OCI-LY1 (cell line): ENCODE data around the gene PCDHGB4.

ENCODE experiments used
- H2AFZ ChIP-seq: fragments of 200-600 bp; sonication (generic), shearing (Covaris generic); 2 replicates; pipeline ENCODE4 v1.6.0; 2014; ENCODE audit warnings: antibody characterized with exemption, mild to moderate bottlenecking, low read length
- H3F3A ChIP-seq: fragments of 200-600 bp; sonication (generic), shearing (Covaris generic); 2 replicates; pipeline ENCODE4 v1.6.0; 2014; ENCODE audit warnings: mild to moderate bottlenecking, antibody characterized with exemption, low read length, moderate library complexity; ENCODE audit not compliant: insufficient read depth
- H3K27ac ChIP-seq: fragments of 200-600 bp; sonication (generic); 2 replicates; pipeline ENCODE4 v1.5.1; 2014; ENCODE audit warnings: low read length, mixed run types, mild to moderate bottlenecking, low read depth; ENCODE audit not compliant: poor library complexity, severe bottlenecking
- H3K27me3 ChIP-seq: fragments of 200-600 bp; sonication (generic); 2 replicates; pipeline ENCODE4 v1.6.0; 2014; ENCODE audit warnings: antibody characterized with exemption, mild to moderate bottlenecking, low read length, moderate library complexity; ENCODE audit not compliant: insufficient read depth
- H3K36me3 ChIP-seq: fragments of 200-600 bp; sonication (generic); 2 replicates; pipeline ENCODE4 v1.6.1; 2014; ENCODE audit warnings: mild to moderate bottlenecking, antibody characterized with exemption, low read length, moderate library complexity, mixed read lengths; ENCODE audit not compliant: insufficient read depth
- H3K4me1 ChIP-seq: fragments of 200-600 bp; sonication (generic); 2 replicates; pipeline ENCODE4 v1.5.1; 2014; ENCODE audit warnings: mild to moderate bottlenecking, low read length, moderate library complexity; ENCODE audit not compliant: insufficient read depth, severe bottlenecking
- H3K4me2 ChIP-seq: fragments of 200-600 bp; sonication (generic), shearing (Covaris generic); 2 replicates; pipeline ENCODE4 v1.6.1; 2014; ENCODE audit warnings: low read length
- H3K4me3 ChIP-seq: fragments of 200-600 bp; sonication (generic); 2 replicates; pipeline ENCODE4 v1.5.1; 2014; ENCODE audit warnings: low read length, low read depth, mild to moderate bottlenecking, mixed read lengths; ENCODE audit not compliant: poor library complexity, severe bottlenecking
- H3K79me2 ChIP-seq: fragments of 200-600 bp; shearing (Covaris generic); 2 replicates; pipeline ENCODE4 v1.6.1; 2016; ENCODE audit warnings: mixed run types, low read length, mixed read lengths; ENCODE audit not compliant: insufficient read depth
- H3K9ac ChIP-seq: fragments of 200-600 bp; sonication (generic), shearing (Covaris generic); 2 replicates; pipeline ENCODE4 v1.6.1; 2014; ENCODE audit warnings: mild to moderate bottlenecking, low read length, mixed read lengths
- H3K9me2 ChIP-seq: fragments of 200-600 bp; sonication (generic), shearing (Covaris generic); 2 replicates; pipeline ENCODE4 v1.6.1; 2014; ENCODE audit warnings: low read depth, mild to moderate bottlenecking, low read length, mixed read lengths
- H3K9me3 ChIP-seq: fragments of 200-600 bp; shearing (Covaris generic); 2 replicates; pipeline ENCODE4 v1.6.1; 2014; ENCODE audit warnings: low read length, mixed read lengths
- H4K20me1 ChIP-seq: fragments of 200-600 bp; sonication (generic), shearing (Covaris generic); 2 replicates; pipeline ENCODE4 v1.6.0; 2016; ENCODE audit warnings: mild to moderate bottlenecking, low read length; ENCODE audit not compliant: insufficient read depth
- EZH2 ChIP-seq: fragments of 200-600 bp; sonication (generic), shearing (Covaris generic); IDR thresholded peaks from 2 replicates; pipeline ENCODE4 v1.8.0; 2017; ENCODE audit warnings: borderline replicate concordance, mixed run types, mild to moderate bottlenecking, antibody characterized with exemption, low read length, moderate library complexity, mixed read lengths
- TF ChIP-seq, protein P1 (sequence below): fragments of 200-600 bp; sonication (generic), shearing (Covaris generic); IDR thresholded peaks from 2 replicates; pipeline ENCODE4 v1.5.1; 2017; ENCODE audit warnings: mild to moderate bottlenecking, antibody characterized with exemption, low read length, moderate library complexity, mixed read lengths

The PCDHGB4 gene

GRCh38 chr5:141409598-141410306 lies 22.3 kb downstream of the PCDHGB4 start:
- H3K27ac ChIP-seq, result no peak overlapping the region
- H3K27me3 ChIP-seq, result no peaks in the 10 kb centered on the region
- H4K20me1 ChIP-seq, result no peaks in the 10 kb centered on the region
- H3F3A ChIP-seq, result no peaks in the 10 kb centered on the region
- no peaks in the 10 kb centered on the region for H3K36me3 ChIP-seq
- no peak overlapping the region for H2AFZ ChIP-seq
- no peaks in the 10 kb centered on the region for H3K79me2 ChIP-seq
- H3K4me2 ChIP-seq, result no peak overlapping the region
- H3K4me3 ChIP-seq, result no peak overlapping the region
- no peak overlapping the region for H3K9ac ChIP-seq
- TF ChIP-seq, protein P1, sequence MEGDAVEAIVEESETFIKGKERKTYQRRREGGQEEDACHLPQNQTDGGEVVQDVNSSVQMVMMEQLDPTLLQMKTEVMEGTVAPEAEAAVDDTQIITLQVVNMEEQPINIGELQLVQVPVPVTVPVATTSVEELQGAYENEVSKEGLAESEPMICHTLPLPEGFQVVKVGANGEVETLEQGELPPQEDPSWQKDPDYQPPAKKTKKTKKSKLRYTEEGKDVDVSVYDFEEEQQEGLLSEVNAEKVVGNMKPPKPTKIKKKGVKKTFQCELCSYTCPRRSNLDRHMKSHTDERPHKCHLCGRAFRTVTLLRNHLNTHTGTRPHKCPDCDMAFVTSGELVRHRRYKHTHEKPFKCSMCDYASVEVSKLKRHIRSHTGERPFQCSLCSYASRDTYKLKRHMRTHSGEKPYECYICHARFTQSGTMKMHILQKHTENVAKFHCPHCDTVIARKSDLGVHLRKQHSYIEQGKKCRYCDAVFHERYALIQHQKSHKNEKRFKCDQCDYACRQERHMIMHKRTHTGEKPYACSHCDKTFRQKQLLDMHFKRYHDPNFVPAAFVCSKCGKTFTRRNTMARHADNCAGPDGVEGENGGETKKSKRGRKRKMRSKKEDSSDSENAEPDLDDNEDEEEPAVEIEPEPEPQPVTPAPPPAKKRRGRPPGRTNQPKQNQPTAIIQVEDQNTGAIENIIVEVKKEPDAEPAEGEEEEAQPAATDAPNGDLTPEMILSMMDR, result no peak
- 0 out of 2 replicates have a peak, but pooled peaks cover 3% of the 10 kb centered on the region for H3K9me3 ChIP-seq
- peaks cover 6% of the 10 kb centered on the region for H3K4me1 ChIP-seq
- no peaks in the 10 kb centered on the region for H3K9me2 ChIP-seq

- no peaks in the 10 kb centered on the region for H3K27me3 ChIP-seq
- no peak overlapping the region for H3K4me2 ChIP-seq
- no peaks in the 10 kb centered on the region for H3K9me2 ChIP-seq
- TF ChIP-seq, protein P1, result no peak
- no peak for TF ChIP-seq EZH2
- H2AFZ ChIP-seq, result no peak overlapping the region
- H3K4me1 ChIP-seq, result peaks cover 6% of the 10 kb centered on the region
- H3K27ac ChIP-seq, result no peak overlapping the region
- H3K9me3 ChIP-seq, result 0 out of 2 replicates have a peak, but pooled peaks cover 4% of the 10 kb centered on the region
- H3F3A ChIP-seq, result no peaks in the 10 kb centered on the region
- no peak overlapping the region for H3K4me3 ChIP-seq
- H3K9ac ChIP-seq, result no peak overlapping the region
- H3K36me3 ChIP-seq, result no peaks in the 10 kb centered on the region
- H4K20me1 ChIP-seq, result no peaks in the 10 kb centered on the region
- H3K79me2 ChIP-seq, result no peaks in the 10 kb centered on the region
Measured at GRCh38 chr5:141411575-141411974, 24.1 kb downstream of the PCDHGB4 start.

DNA sequence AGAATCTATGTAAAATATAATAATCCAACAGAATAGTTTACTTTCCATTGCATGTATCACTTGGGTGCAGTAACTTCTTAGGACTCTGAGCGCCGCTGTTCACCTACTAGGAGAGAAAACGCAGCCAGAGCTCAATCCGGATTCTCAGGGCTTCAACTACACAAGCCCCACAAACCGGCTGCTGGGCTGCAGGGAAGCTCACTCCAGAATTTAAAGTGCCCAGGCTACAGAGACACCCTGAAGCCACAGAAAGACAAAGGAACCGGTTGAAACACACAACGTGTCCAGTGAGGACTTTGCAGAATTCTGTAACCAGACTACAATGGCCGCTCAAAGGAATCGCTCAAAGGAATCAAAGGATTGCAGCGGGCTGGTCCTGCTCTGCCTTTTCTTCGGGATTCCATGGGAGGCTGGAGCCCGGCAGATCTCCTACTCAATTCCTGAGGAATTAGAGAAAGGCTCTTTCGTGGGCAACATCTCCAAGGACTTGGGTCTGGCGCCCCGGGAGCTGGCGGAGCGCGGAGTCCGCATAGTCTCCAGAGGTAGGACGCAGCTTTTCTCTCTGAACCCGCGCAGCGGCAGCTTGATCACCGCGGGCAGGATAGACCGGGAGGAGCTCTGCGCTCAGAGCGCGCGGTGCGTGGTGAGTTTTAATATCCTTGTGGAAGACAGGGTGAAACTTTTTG lies 25.5 kb downstream of the PCDHGB4 start, which contains the start of gene PCDHGA10:
Gene PCDHGA10 (plus strand): TSS at position 134 of the 686 bp plus-strand sequence. CDS start 189 bp downstream, at position 323.
- Histone ChIP-seq H3K9me2 (no peaks in the 10 kb centered on the region), H3K27me3 (no peaks in the 10 kb centered on the region), H3K4me2 (peak within 1 kb of the TSS; percentile 96), H3K4me1 (peaks cover 6% of the 10 kb centered on the region), H3K4me3 (peak within 1 kb of the TSS; percentile 78), H3K36me3 (no peaks in the 10 kb centered on the region), H3K79me2 (no peaks in the 10 kb centered on the region), H3K27ac (no peak within 1 kb of the TSS), H2AFZ (peak within 1 kb of the TSS; percentile 92), H3F3A (no peaks in the 10 kb centered on the region), H4K20me1 (no peaks in the 10 kb centered on the region), H3K9ac (peak within 1 kb of the TSS; percentile 79), H3K9me3 (0 out of 2 replicates have a peak, but pooled peaks cover 5% of the 10 kb centered on the region)
- TF ChIP-seq, protein P1, result peak; percentile 89
- TF ChIP-seq EZH2, result no peak
